Measurements from ENCODE around the gene NDUFA5. TPM values are rescaled to one million over a fixed set of nuclear protein-coding genes. Genes with fewer than 3 reads are reported as not detected.

NDUFA5 gene
- total and polyA plus RNA-seq, 2 experiments from 2014 or later: 55.2 to 207 TPM

DNA sequence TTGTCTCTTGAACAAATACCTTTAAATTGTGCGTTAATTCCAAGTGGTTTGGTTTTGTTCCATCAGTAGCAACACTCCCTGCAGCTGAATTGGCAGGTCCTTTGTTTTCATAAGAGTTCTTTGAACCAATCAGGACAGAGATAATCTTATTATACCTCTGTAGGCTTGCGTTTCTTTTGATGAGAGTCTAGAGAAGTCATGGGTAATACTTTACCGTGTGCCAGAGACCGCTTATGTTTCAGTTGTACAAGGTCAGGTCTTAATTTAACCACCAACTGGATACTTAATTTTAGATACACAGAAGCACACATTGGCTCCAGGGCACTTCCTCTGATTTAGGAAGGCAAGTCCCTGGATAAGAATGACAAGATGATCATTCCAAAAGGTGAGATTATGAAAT is 43.9 kb upstream of the NDUFA5 start, which contains the start of gene ASB15:
Gene ASB15 (plus strand): TSS at position 292 of the 400 bp plus-strand sequence. CDS start 12,682 bp downstream, outside the sequence.
- H3K27ac ChIP-seq (ENCODE audit: low read depth): no peak within 1 kb of the TSS
- ATAC-seq (no peak), DNase-seq (ENCODE audit: low spot score) (no peak)
- no peaks in the 10 kb centered on the region for H3K27me3 ChIP-seq (ENCODE audit: insufficient read depth)
- no peaks in the 10 kb centered on the region for H4K20me1 ChIP-seq (replicated peaks; ENCODE audit: insufficient read depth)
- no peaks in the 10 kb centered on the region for H3K4me1 ChIP-seq (ENCODE audit: insufficient read depth)
- H3K4me2 ChIP-seq: no peak within 1 kb of the TSS
- H2AFZ ChIP-seq: no peak within 1 kb of the TSS
- Mint-ChIP-seq H3K9me3 (no peaks in the 10 kb centered on the region), H3K27me3 (ENCODE audit: insufficient read depth, low read depth, poor library complexity) (no peaks in the 10 kb centered on the region), H3K4me3 (no peak within 1 kb of the TSS), H3K4me1 (peaks cover 6% of the 10 kb centered on the region; the same call in 1 of the 3 replicates), H3K27ac (no peak within 1 kb of the TSS; the same call in 1 of the 2 replicates), H3K36me3 (ENCODE audit: low read depth) (no peaks in the 10 kb centered on the region)
- H3K36me3 ChIP-seq (ENCODE audit: insufficient read depth): no peaks in the 10 kb centered on the region
- no peaks in the 10 kb centered on the region for H3K79me2 ChIP-seq (replicated peaks; ENCODE audit: insufficient read depth)
- H3K9me2 ChIP-seq (ENCODE audit: insufficient read depth): no peaks in the 10 kb centered on the region
- no peaks in the 10 kb centered on the region for H3F3A ChIP-seq (replicated peaks; ENCODE audit: low read depth)
- no peak within 1 kb of the TSS for H3K4me3 ChIP-seq
- TF ChIP-seq ZNF462 (CRISPR knock-in tag; IDR thresholded peaks at IDR 0.05) (no peak), EZH2 (IDR thresholded peaks at IDR 0.05; ENCODE audit: low read depth, unreplicated experiment) (no peak), CREB1 (CRISPR knock-in tag; IDR thresholded peaks at IDR 0.05; ENCODE audit: low read depth) (no peak), ZNF331 (CRISPR knock-in tag; IDR thresholded peaks at IDR 0.05; ENCODE audit: low read depth) (no peak)

DNA sequence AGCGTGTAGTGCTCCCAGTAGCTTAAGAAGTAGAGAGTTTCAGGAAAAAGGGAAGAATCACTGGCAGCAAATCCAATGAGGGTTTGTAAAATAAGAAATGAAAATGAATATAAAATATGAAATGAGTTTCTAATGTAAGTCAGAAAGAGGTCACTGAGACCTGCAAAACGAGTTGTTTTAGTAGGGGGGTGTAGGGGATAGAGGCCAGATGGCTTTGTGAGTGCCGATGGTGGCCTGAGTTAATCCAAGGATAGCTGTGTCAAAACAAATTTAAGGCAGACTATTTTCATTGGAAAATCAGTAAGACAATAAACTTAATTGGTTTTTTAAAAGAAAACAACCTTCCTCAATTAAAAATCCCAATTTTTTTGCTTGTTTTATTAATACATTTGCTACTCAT is 43.3 kb upstream of the NDUFA5 start:
- no peaks in the 10 kb centered on the region for H3K79me2 ChIP-seq (replicated peaks; ENCODE audit: insufficient read depth)
- H3K4me3 ChIP-seq: no peak overlapping the region
- no peaks in the 10 kb centered on the region for H3K9me3 Mint-ChIP-seq
- H3K9me2 ChIP-seq (ENCODE audit: insufficient read depth): no peaks in the 10 kb centered on the region
- H3K4me1 ChIP-seq (ENCODE audit: insufficient read depth): no peaks in the 10 kb centered on the region
- H3K4me1 Mint-ChIP-seq: peaks cover 6% of the 10 kb centered on the region; the same call in 1 of the 3 replicates
- H4K20me1 ChIP-seq (replicated peaks; ENCODE audit: insufficient read depth): no peaks in the 10 kb centered on the region
- ATAC-seq (no peak), DNase-seq (ENCODE audit: low spot score) (no peak)
- no peaks in the 10 kb centered on the region for H3F3A ChIP-seq (replicated peaks; ENCODE audit: low read depth)
- H3K4me2 ChIP-seq: no peak overlapping the region
- no peak overlapping the region for H2AFZ ChIP-seq
- H3K27me3 ChIP-seq (ENCODE audit: insufficient read depth): no peaks in the 10 kb centered on the region
- H3K27me3 Mint-ChIP-seq (ENCODE audit: insufficient read depth, low read depth, poor library complexity): no peaks in the 10 kb centered on the region
- H3K36me3 Mint-ChIP-seq (ENCODE audit: low read depth): no peaks in the 10 kb centered on the region
- H3K27ac Mint-ChIP-seq: no peak overlapping the region; the same call in 1 of the 2 replicates
- H3K27ac ChIP-seq (ENCODE audit: low read depth): no peak overlapping the region
- no peaks in the 10 kb centered on the region for H3K36me3 ChIP-seq (ENCODE audit: insufficient read depth)
- H3K4me3 Mint-ChIP-seq: no peak overlapping the region
- TF ChIP-seq EZH2phosphoT487 (IDR thresholded peaks at IDR 0.05; ENCODE audit: unreplicated experiment) (no peak), POLR2AphosphoS5 (IDR thresholded peaks at IDR 0.05; ENCODE audit: low read depth) (no peak), NANOG (IDR thresholded peaks at IDR 0.05; ENCODE audit: borderline replicate concordance) (no peak), JUNB (IDR thresholded peaks at IDR 0.05; ENCODE audit: unreplicated experiment) (no peak), CREB1 (CRISPR knock-in tag; IDR thresholded peaks at IDR 0.05; ENCODE audit: low read depth) (no peak), STAT1 (IDR thresholded peaks at IDR 0.05; ENCODE audit: unreplicated experiment) (no peak), ZNF331 (CRISPR knock-in tag; IDR thresholded peaks at IDR 0.05; ENCODE audit: low read depth) (no peak)
- TF ChIP-seq, protein P1, sequence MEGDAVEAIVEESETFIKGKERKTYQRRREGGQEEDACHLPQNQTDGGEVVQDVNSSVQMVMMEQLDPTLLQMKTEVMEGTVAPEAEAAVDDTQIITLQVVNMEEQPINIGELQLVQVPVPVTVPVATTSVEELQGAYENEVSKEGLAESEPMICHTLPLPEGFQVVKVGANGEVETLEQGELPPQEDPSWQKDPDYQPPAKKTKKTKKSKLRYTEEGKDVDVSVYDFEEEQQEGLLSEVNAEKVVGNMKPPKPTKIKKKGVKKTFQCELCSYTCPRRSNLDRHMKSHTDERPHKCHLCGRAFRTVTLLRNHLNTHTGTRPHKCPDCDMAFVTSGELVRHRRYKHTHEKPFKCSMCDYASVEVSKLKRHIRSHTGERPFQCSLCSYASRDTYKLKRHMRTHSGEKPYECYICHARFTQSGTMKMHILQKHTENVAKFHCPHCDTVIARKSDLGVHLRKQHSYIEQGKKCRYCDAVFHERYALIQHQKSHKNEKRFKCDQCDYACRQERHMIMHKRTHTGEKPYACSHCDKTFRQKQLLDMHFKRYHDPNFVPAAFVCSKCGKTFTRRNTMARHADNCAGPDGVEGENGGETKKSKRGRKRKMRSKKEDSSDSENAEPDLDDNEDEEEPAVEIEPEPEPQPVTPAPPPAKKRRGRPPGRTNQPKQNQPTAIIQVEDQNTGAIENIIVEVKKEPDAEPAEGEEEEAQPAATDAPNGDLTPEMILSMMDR (conservative IDR thresholded peaks at IDR 0.05; ENCODE audit: low read depth in 2 of 2): no peak
- TF ChIP-seq, protein P2, sequence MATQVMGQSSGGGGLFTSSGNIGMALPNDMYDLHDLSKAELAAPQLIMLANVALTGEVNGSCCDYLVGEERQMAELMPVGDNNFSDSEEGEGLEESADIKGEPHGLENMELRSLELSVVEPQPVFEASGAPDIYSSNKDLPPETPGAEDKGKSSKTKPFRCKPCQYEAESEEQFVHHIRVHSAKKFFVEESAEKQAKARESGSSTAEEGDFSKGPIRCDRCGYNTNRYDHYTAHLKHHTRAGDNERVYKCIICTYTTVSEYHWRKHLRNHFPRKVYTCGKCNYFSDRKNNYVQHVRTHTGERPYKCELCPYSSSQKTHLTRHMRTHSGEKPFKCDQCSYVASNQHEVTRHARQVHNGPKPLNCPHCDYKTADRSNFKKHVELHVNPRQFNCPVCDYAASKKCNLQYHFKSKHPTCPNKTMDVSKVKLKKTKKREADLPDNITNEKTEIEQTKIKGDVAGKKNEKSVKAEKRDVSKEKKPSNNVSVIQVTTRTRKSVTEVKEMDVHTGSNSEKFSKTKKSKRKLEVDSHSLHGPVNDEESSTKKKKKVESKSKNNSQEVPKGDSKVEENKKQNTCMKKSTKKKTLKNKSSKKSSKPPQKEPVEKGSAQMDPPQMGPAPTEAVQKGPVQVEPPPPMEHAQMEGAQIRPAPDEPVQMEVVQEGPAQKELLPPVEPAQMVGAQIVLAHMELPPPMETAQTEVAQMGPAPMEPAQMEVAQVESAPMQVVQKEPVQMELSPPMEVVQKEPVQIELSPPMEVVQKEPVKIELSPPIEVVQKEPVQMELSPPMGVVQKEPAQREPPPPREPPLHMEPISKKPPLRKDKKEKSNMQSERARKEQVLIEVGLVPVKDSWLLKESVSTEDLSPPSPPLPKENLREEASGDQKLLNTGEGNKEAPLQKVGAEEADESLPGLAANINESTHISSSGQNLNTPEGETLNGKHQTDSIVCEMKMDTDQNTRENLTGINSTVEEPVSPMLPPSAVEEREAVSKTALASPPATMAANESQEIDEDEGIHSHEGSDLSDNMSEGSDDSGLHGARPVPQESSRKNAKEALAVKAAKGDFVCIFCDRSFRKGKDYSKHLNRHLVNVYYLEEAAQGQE (IDR thresholded peaks at IDR 0.05; ENCODE audit: unreplicated experiment): no peak
